HEK293 (cell line): ENCODE results near the gene TEX36.
A peak's percentile ranks its signal among the peaks of the same experiment; 100 is the strongest.

Source experiments
- CTCF ChIA-PET: fragments of 350-600 bp; formaldehyde crosslinking; extraction: SDS; loops from one replicate; lab custom pipeline; 2021; ENCODE audit warnings: antibody characterized with exemption; lab: Yijun Ruan, JAX
- POLR2A ChIA-PET: fragments of 300-600 bp; formaldehyde crosslinking; extraction: SDS; loops from one replicate; lab custom pipeline; 2020; ENCODE audit warnings: antibody characterized with exemption, inconsistent platforms; lab: Yijun Ruan, JAX
- H3K27ac ChIP-seq: fragments of 200-500 bp; sonication (Bioruptor generic); 2 replicates; pipeline ENCODE4 v1.5.1; 2014; ENCODE audit warnings: low read depth, low read length, control low read depth, inconsistent platforms; ENCODE audit errors: extremely low read depth
- H3K36me3 ChIP-seq, 2 experiments: fragments of 200-500 bp in 1 of 2; sonication (Bioruptor generic) in 1 of 2; 1 replicate in 1 of 2; 2 replicates in 1 of 2; pipeline ENCODE4 v1.5.1; 2014 to 2017; ENCODE audit warnings: inconsistent platforms in 2 of 2, low read length in 2 of 2; ENCODE audit not compliant: control insufficient read depth in 2 of 2, insufficient read depth in 1 of 2
- H3K4me1 ChIP-seq: fragments of 200-500 bp; sonication (Bioruptor generic); 2 replicates; pipeline ENCODE4 v1.5.1; 2014; ENCODE audit warnings: mild to moderate bottlenecking, low read length, inconsistent platforms; ENCODE audit not compliant: control insufficient read depth, insufficient read depth
- H3K4me3 ChIP-seq: 2 replicates; pipeline ENCODE4 v1.5.1; 2011; ENCODE audit warnings: low read depth, mild to moderate bottlenecking, control low read depth, low read length, moderate library complexity
- H3K9me3 ChIP-seq: fragments of 200-500 bp; sonication (Bioruptor generic); 2 replicates; pipeline ENCODE4 v1.5.1; 2014; ENCODE audit warnings: low read depth, low read length, inconsistent platforms; ENCODE audit not compliant: control insufficient read depth, insufficient read depth
- CTCF ChIP-seq: fragments of 450-650 bp; formaldehyde crosslinking; IDR thresholded peaks from 2 replicates; pipeline ENCODE4 v1.5.1; 2016; ENCODE audit warnings: missing biosample characterization, missing genetic modification characterization
- GLIS1 ChIP-seq: fragments of 450-650 bp; formaldehyde crosslinking; IDR thresholded peaks from 2 replicates; pipeline ENCODE4 v1.5.1; 2016; ENCODE audit warnings: missing biosample characterization, missing genetic modification characterization
- KLF8 ChIP-seq: fragments of 450-650 bp; formaldehyde crosslinking; IDR thresholded peaks from 2 replicates; pipeline ENCODE4 v1.5.1; 2016; ENCODE audit warnings: missing biosample characterization, missing genetic modification characterization
- SETDB1 ChIP-seq: IDR thresholded peaks from one replicate; pipeline ENCODE4 v1.6.1; 2017; ENCODE audit warnings: mild to moderate bottlenecking, low read length, moderate library complexity, mixed read lengths; ENCODE audit not compliant: insufficient read length
- TCF7L2 ChIP-seq: IDR thresholded peaks from 2 replicates; pipeline ENCODE4 v1.6.1; 2011; ENCODE audit warnings: low read depth, mild to moderate bottlenecking, inconsistent platforms, low read length, moderate library complexity, borderline replicate concordance
- ZBTB10 ChIP-seq: fragments of 450-650 bp; formaldehyde crosslinking; IDR thresholded peaks from 2 replicates; pipeline ENCODE4 v1.5.1; 2016; ENCODE audit warnings: missing biosample characterization, missing genetic modification characterization
- ZFP3 ChIP-seq: fragments of 450-650 bp; formaldehyde crosslinking; IDR thresholded peaks from 2 replicates; pipeline ENCODE4 v1.5.1; 2016; ENCODE audit warnings: low read depth, missing biosample characterization, missing genetic modification characterization
- ZNF10 ChIP-seq: fragments of 450-650 bp; formaldehyde crosslinking; IDR thresholded peaks from 2 replicates; pipeline ENCODE4 v1.5.1; 2017; ENCODE audit warnings: missing biosample characterization, missing genetic modification characterization
- ZNF140 ChIP-seq: fragments of 450-650 bp; formaldehyde crosslinking; IDR thresholded peaks from 2 replicates; pipeline ENCODE4 v1.5.1; 2016; ENCODE audit warnings: missing biosample characterization, missing genetic modification characterization
- ZNF19 ChIP-seq: fragments of 450-650 bp; formaldehyde crosslinking; IDR thresholded peaks from 2 replicates; pipeline ENCODE4; 2016; ENCODE audit warnings: missing biosample characterization, missing genetic modification characterization, low read depth
- ZNF266 ChIP-seq: fragments of 450-650 bp; formaldehyde crosslinking; IDR thresholded peaks from 2 replicates; pipeline ENCODE4 v1.5.1; 2016; ENCODE audit warnings: missing biosample characterization, missing genetic modification characterization, low read depth
- ZNF324 ChIP-seq: fragments of 450-650 bp; formaldehyde crosslinking; IDR thresholded peaks from 2 replicates; pipeline ENCODE4 v1.5.1; 2016; ENCODE audit warnings: missing biosample characterization, missing genetic modification characterization
- ZNF341 ChIP-seq: fragments of 450-650 bp; formaldehyde crosslinking; IDR thresholded peaks from 2 replicates; pipeline ENCODE4; 2016; ENCODE audit warnings: low read depth, missing biosample characterization, missing genetic modification characterization
- ZNF37A ChIP-seq: fragments of 450-650 bp; IDR thresholded peaks from 2 replicates; pipeline ENCODE4 v1.5.1; 2018; ENCODE audit warnings: missing biosample characterization, missing genetic modification characterization
- ZNF433 ChIP-seq: fragments of 450-650 bp; formaldehyde crosslinking; IDR thresholded peaks from 2 replicates; pipeline ENCODE4 v1.5.1; 2016; ENCODE audit warnings: missing biosample characterization, missing genetic modification characterization, low read depth
- ZNF561 ChIP-seq: fragments of 450-650 bp; IDR thresholded peaks from 2 replicates; pipeline ENCODE4 v1.5.1; 2018; ENCODE audit warnings: missing biosample characterization, missing genetic modification characterization, borderline replicate concordance
- ZNF610 ChIP-seq: fragments of 450-650 bp; formaldehyde crosslinking; IDR thresholded peaks from 2 replicates; pipeline ENCODE4 v1.5.1; 2016; ENCODE audit warnings: missing biosample characterization, missing genetic modification characterization, borderline replicate concordance
- ZNF677 ChIP-seq: fragments of 450-650 bp; IDR thresholded peaks from 2 replicates; pipeline ENCODE4 v1.5.0; 2018; ENCODE audit warnings: missing biosample characterization, mild to moderate bottlenecking, missing genetic modification characterization, moderate library complexity
- TF ChIP-seq, protein P1 (sequence below): fragments of 450-650 bp; formaldehyde crosslinking; IDR thresholded peaks from 2 replicates; pipeline ENCODE4 v1.5.1; 2016; ENCODE audit warnings: missing biosample characterization, missing genetic modification characterization, borderline replicate concordance
- TF ChIP-seq, protein P2 (sequence below): fragments of 450-650 bp; formaldehyde crosslinking; IDR thresholded peaks from 2 replicates; pipeline ENCODE4 v1.5.1; 2016; ENCODE audit warnings: missing biosample characterization, missing genetic modification characterization, borderline replicate concordance

Gene TEX36

DNA sequence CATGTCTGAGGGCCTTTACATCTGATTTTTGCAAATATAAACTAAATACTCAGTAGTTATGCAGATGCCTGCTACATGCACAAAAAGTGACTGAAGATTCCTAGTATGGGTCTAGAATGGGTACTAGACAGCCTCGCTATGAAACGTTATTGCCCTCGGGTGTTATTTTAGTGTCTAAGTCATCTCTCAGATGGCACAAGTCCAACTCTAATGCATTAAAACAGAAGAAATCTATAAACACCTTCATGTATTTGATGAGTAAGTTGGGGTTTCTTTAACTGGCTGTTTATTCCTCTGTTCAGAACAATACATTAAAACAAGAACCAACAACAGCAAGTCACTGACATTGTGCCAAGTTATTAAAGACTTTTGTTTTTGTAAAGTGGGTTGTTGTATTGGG lies 41.6 kb downstream of the TEX36 start (continued):
- TF ChIP-seq ZNF341 (tag by site-specific recombination) (no peak), ZNF610 (tag by site-specific recombination) (no peak), KLF8 (tag by site-specific recombination) (no peak)
- TF ChIP-seq, protein P1, sequence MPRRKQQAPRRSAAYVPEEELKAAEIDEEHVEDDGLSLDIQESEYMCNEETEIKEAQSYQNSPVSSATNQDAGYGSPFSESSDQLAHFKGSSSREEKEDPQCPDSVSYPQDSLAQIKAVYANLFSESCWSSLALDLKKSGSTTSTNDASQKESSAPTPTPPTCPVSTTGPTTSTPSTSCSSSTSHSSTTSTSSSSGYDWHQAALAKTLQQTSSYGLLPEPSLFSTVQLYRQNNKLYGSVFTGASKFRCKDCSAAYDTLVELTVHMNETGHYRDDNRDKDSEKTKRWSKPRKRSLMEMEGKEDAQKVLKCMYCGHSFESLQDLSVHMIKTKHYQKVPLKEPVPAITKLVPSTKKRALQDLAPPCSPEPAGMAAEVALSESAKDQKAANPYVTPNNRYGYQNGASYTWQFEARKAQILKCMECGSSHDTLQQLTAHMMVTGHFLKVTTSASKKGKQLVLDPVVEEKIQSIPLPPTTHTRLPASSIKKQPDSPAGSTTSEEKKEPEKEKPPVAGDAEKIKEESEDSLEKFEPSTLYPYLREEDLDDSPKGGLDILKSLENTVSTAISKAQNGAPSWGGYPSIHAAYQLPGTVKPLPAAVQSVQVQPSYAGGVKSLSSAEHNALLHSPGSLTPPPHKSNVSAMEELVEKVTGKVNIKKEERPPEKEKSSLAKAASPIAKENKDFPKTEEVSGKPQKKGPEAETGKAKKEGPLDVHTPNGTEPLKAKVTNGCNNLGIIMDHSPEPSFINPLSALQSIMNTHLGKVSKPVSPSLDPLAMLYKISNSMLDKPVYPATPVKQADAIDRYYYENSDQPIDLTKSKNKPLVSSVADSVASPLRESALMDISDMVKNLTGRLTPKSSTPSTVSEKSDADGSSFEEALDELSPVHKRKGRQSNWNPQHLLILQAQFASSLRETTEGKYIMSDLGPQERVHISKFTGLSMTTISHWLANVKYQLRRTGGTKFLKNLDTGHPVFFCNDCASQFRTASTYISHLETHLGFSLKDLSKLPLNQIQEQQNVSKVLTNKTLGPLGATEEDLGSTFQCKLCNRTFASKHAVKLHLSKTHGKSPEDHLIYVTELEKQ = no peak

DNA sequence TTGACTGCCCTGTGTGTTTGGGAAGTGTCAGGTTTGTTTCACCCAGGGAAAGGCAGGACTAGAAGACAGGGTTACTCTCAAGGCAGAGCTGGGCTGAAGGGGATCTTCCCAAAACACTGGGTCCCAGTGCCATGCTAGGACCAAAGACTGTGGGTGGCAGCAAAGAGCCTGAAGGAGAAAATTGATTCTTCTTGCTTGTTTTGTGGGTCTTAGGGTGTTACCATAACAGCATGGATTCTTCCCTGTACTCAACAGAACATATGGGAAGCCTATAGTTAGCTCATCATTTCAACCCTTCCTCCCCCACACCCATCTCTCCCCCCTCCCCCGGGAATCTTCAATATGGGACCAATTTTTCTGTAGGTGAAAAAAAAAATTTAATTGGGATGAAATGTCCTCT lies 42.3 kb downstream of the TEX36 start:
- CTCF ChIA-PET = interaction anchor here (0.6 kb wide), 1 partner anchor 197 kb away, joined by 3 read pairs; no protein-coding TSS in a partner anchor
- Histone ChIP-seq H3K4me3 (no peak overlapping the region), H3K36me3 (no peaks in the 10 kb centered on the region), H3K4me1 (peaks cover 11% of the 10 kb centered on the region), H3K9me3 (no peaks in the 10 kb centered on the region), H3K27ac (no peak overlapping the region)
- POLR2A ChIA-PET = no interaction called here
- TF ChIP-seq ZNF10 (tag by site-specific recombination) = no peak
- peak; percentile 16; the same call in 1 of the 2 replicates for TF ChIP-seq CTCF (tag by site-specific recombination)

DNA sequence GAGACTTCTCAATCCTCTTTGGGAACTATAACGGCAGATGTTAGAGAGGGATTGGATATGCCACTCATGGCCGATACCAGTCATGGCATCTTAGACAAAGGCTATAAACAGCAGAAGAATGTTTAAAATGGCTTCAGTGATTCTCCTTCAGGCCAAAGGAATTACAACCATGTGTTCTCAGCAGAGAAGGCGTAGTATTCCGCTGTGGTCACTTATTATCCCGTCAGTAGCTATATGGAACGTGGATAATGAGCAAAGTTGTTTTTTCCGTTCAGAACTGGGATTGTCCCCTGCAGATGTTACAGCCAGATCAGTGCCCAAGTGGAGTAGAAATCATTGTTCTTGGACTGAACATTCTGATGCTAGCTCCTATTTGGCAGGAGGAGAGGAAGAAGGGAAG lies 43.1 kb downstream of the TEX36 start:
- CTCF ChIA-PET = no interaction called here
- no peaks in the 10 kb centered on the region for H3K36me3 ChIP-seq
- TF ChIP-seq ZNF19 (tag by site-specific recombination) = no peak
- no peak for TF ChIP-seq SETDB1
- TF ChIP-seq ZNF433 (tag by site-specific recombination) = no peak
- no peak for TF ChIP-seq ZBTB10 (tag by site-specific recombination)
- TF ChIP-seq ZNF324 (tag by site-specific recombination) = no peak
- no peak for TF ChIP-seq GLIS1
- TF ChIP-seq ZNF266 (tag by site-specific recombination) = no peak
- TF ChIP-seq ZNF677 (tag by site-specific recombination) = no peak
- no peak for TF ChIP-seq ZNF140 (tag by site-specific recombination)
- no peak for TF ChIP-seq TCF7L2
- TF ChIP-seq, protein P2, sequence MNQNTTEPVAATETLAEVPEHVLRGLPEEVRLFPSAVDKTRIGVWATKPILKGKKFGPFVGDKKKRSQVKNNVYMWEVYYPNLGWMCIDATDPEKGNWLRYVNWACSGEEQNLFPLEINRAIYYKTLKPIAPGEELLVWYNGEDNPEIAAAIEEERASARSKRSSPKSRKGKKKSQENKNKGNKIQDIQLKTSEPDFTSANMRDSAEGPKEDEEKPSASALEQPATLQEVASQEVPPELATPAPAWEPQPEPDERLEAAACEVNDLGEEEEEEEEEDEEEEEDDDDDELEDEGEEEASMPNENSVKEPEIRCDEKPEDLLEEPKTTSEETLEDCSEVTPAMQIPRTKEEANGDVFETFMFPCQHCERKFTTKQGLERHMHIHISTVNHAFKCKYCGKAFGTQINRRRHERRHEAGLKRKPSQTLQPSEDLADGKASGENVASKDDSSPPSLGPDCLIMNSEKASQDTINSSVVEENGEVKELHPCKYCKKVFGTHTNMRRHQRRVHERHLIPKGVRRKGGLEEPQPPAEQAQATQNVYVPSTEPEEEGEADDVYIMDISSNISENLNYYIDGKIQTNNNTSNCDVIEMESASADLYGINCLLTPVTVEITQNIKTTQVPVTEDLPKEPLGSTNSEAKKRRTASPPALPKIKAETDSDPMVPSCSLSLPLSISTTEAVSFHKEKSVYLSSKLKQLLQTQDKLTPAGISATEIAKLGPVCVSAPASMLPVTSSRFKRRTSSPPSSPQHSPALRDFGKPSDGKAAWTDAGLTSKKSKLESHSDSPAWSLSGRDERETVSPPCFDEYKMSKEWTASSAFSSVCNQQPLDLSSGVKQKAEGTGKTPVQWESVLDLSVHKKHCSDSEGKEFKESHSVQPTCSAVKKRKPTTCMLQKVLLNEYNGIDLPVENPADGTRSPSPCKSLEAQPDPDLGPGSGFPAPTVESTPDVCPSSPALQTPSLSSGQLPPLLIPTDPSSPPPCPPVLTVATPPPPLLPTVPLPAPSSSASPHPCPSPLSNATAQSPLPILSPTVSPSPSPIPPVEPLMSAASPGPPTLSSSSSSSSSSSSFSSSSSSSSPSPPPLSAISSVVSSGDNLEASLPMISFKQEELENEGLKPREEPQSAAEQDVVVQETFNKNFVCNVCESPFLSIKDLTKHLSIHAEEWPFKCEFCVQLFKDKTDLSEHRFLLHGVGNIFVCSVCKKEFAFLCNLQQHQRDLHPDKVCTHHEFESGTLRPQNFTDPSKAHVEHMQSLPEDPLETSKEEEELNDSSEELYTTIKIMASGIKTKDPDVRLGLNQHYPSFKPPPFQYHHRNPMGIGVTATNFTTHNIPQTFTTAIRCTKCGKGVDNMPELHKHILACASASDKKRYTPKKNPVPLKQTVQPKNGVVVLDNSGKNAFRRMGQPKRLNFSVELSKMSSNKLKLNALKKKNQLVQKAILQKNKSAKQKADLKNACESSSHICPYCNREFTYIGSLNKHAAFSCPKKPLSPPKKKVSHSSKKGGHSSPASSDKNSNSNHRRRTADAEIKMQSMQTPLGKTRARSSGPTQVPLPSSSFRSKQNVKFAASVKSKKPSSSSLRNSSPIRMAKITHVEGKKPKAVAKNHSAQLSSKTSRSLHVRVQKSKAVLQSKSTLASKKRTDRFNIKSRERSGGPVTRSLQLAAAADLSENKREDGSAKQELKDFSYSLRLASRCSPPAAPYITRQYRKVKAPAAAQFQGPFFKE (tag by site-specific recombination) = no peak
- TF ChIP-seq ZNF37A (tag by site-specific recombination) = no peak
- TF ChIP-seq ZNF561 (tag by site-specific recombination) = no peak
- TF ChIP-seq ZFP3 = no peak

More for the DNA sequence above, 43.1 kb downstream of the TEX36 start:
- Histone ChIP-seq H3K27ac (no peak overlapping the region), H3K4me1 (peaks cover 11% of the 10 kb centered on the region), H3K9me3 (no peaks in the 10 kb centered on the region), H3K4me3 (no peak overlapping the region)
- POLR2A ChIA-PET = no interaction called here
